K562 (cell line): ENCODE data around the gene TP53BP1. TPM values are rescaled to one million over a fixed set of nuclear protein-coding genes. Genes with fewer than 3 reads are reported as not detected.

Experiments
- CC2D1A ChIP-seq: fragments of 450-650 bp; IDR thresholded peaks from 2 replicates; pipeline ENCODE4 v1.6.1; 2017; ENCODE audit warnings: mild to moderate bottlenecking
- CHD1 ChIP-seq: fragments of 200-600 bp; sonication (generic); IDR thresholded peaks from one replicate; pipeline ENCODE4 v1.6.1; 2012; ENCODE audit warnings: mild to moderate bottlenecking, moderate library complexity, low read length, inconsistent platforms
- DEAF1 ChIP-seq: fragments of 450-650 bp; formaldehyde crosslinking; IDR thresholded peaks from 2 replicates; pipeline ENCODE4 v1.4.0; 2020; ENCODE audit warnings: mild to moderate bottlenecking, moderate library complexity
- ELK3 ChIP-seq: fragments of 450-650 bp; formaldehyde crosslinking; IDR thresholded peaks from 2 replicates; pipeline ENCODE4 v1.4.0; 2020; ENCODE audit warnings: mild to moderate bottlenecking
- EP300 ChIP-seq: IDR thresholded peaks from 2 replicates; pipeline ENCODE4 v1.6.1; 2012; ENCODE audit warnings: low read length, improper control_type of control experiment
- FOS ChIP-seq: IDR thresholded peaks from 3 replicates; pipeline ENCODE4 v1.6.1; 2011; ENCODE audit not compliant: insufficient read length; ENCODE audit errors: extremely low read depth
- GATA2 ChIP-seq: sonication (generic); formaldehyde crosslinking; IDR thresholded peaks from 2 replicates; pipeline ENCODE4 v1.4.0; 2020; ENCODE audit warnings: mild to moderate bottlenecking, missing genetic modification reagents
- HLTF ChIP-seq: fragments of 450-650 bp; IDR thresholded peaks from 2 replicates; pipeline ENCODE4 v1.6.1; 2016
- KLF1 ChIP-seq: fragments of 450-650 bp; IDR thresholded peaks from 2 replicates; pipeline ENCODE4 v1.6.1; 2016; ENCODE audit warnings: missing genetic modification characterization, missing compliant biosample characterization
- MTA2 ChIP-seq: fragments of 450-650 bp; IDR thresholded peaks from 2 replicates; pipeline ENCODE4 v1.6.1; 2016; ENCODE audit warnings: low read depth
- NFIC ChIP-seq: fragments of 450-650 bp; IDR thresholded peaks from 2 replicates; pipeline ENCODE4 v1.6.1; 2017; ENCODE audit warnings: mild to moderate bottlenecking, inconsistent platforms
- RBM17 ChIP-seq: fragments of 200-400 bp; formaldehyde crosslinking; IDR thresholded peaks from 2 replicates; pipeline ENCODE4 v1.6.1; 2017; ENCODE audit warnings: low read depth, mild to moderate bottlenecking, low read length, borderline replicate concordance
- SIX5 ChIP-seq, 2 experiments: IDR thresholded peaks; 2 replicates each; pipeline ENCODE4 v1.6.1; 2011; ENCODE audit warnings: low read length in 2 of 2, borderline replicate concordance in 1 of 2, low read depth in 1 of 2, mild to moderate bottlenecking in 1 of 2, moderate library complexity in 1 of 2; ENCODE audit not compliant: insufficient read depth in 1 of 2
- SMC3 ChIP-seq: conservative IDR thresholded peaks from 2 replicates; pipeline ENCODE4 v1.6.1; 2011; ENCODE audit warnings: low read depth, low read length, improper control_type of control experiment; ENCODE audit not compliant: insufficient read depth
- SOX6 ChIP-seq: fragments of 450-650 bp; IDR thresholded peaks from 2 replicates; pipeline ENCODE4 v1.6.1; 2014; ENCODE audit warnings: mild to moderate bottlenecking
- SRSF1 ChIP-seq: fragments of 200-400 bp; formaldehyde crosslinking; IDR thresholded peaks from 2 replicates; pipeline ENCODE4 v1.6.1; 2017; ENCODE audit warnings: mild to moderate bottlenecking, low read depth, low read length, moderate library complexity
- THRAP3 ChIP-seq: fragments of 450-650 bp; IDR thresholded peaks from 2 replicates; pipeline ENCODE4 v1.6.1; 2016; ENCODE audit warnings: mild to moderate bottlenecking, inconsistent platforms, borderline replicate concordance
- USF1 ChIP-seq: sonication (generic); formaldehyde crosslinking; IDR thresholded peaks from 2 replicates; pipeline ENCODE4 v1.9.0; 2022; ENCODE audit warnings: mild to moderate bottlenecking, missing genetic modification reagents
- ZHX1 ChIP-seq: fragments of 150-350 bp; conservative IDR thresholded peaks from 2 replicates; pipeline ENCODE4 v1.6.1; 2014; ENCODE audit warnings: low read length
- ZNF511 ChIP-seq: sonication (generic); formaldehyde crosslinking; IDR thresholded peaks from 2 replicates; pipeline ENCODE4 v1.8.0; 2022; ENCODE audit warnings: mild to moderate bottlenecking, missing genetic modification reagents
- polyA plus RNA-seq, 8 experiments: library from polyadenylated mRNA; depleted of rRNA in 4 of 8; stranded (reverse) in 5 of 8; unstranded in 3 of 8; fragments of >200 nt; fragmentation: Nextera tagmentation in 2 of 8; fragmentation: Illumina TruSeq in 1 of 8; extraction: Ambion mirVana in 2 of 8; extraction: Trizol in 1 of 8; gene quantifications; 2 replicates each; pipeline versions ENCODE4 v1.2.1 to v1.2.3, GENCODE V29; 2011 to 2014; ENCODE audit warnings: inconsistent platforms in 1 of 8, missing spikeins in 1 of 8
- total RNA-seq, 7 experiments: library from RNA; depleted of rRNA in 6 of 7; stranded (reverse); fragments of >200 nt in 6 of 7; fragmentation: Illumina TruSeq in 2 of 7; extraction: Trizol in 2 of 7; gene quantifications; 2 replicates each; pipeline versions ENCODE4 v1.2.1 to v1.2.3, GENCODE V29; 2011 to 2021; ENCODE audit warnings: low replicate concordance in 1 of 7

TP53BP1 gene
- total and polyA plus RNA-seq, 9 of the 15 experiments (the other 6 are each of a cell fraction or from before 2014, with no cell fraction given) = 5.7 to 63.3 (median 30.9) TPM

- 0 out of 2 replicates have a peak, but pooled peaks have one; percentile 7 for TF ChIP-seq SMC3
- TF ChIP-seq HLTF = 0 out of 2 replicates have a peak, but pooled peaks have one; percentile 33
- TF ChIP-seq ELK3 (CRISPR knock-in tag) = no peak
- no peak for TF ChIP-seq DEAF1 (CRISPR knock-in tag)
- no peak for TF ChIP-seq SRSF1
- no peak for TF ChIP-seq GATA2
- TF ChIP-seq CC2D1A = peak; percentile 34; the same call in 1 of the 2 replicates
- TF ChIP-seq MTA2 = no peak; the same call in 1 of the 2 replicates
- 0 out of 2 replicates have a peak, but pooled peaks have one; percentile 43 for TF ChIP-seq SOX6
- no peak for TF ChIP-seq NFIC
- TF ChIP-seq RBM17 = no peak
- peak; percentile 30 for TF ChIP-seq CHD1
- no peak for TF ChIP-seq SIX5 (IDR thresholded peaks at IDR 0.05; ENCODE audit: borderline replicate concordance in 1 of 2, insufficient read depth in 1 of 2, low read depth in 1 of 2, low read length in 2 of 2)
- 0 out of 2 replicates have a peak, but pooled peaks have one; percentile 30 for TF ChIP-seq KLF1
- TF ChIP-seq EP300 = no peak
- no peak for TF ChIP-seq THRAP3
- TF ChIP-seq ZHX1 = no peak
- peak; percentile 51; the same call in 1 of the 2 replicates for TF ChIP-seq ZNF511 (CRISPR knock-in tag)
- TF ChIP-seq FOS = no peak
- no peak; the same call in 1 of the 2 replicates for TF ChIP-seq USF1
These were observed 121.7 kb downstream of the TP53BP1 start, which contains the start of the genes TUBGCP4 and ZSCAN29 (continued) for GRCh38 chr15:43370975-43371974.
